ENCODE results near the gene LAMB1.

Gene LAMB1

DNA sequence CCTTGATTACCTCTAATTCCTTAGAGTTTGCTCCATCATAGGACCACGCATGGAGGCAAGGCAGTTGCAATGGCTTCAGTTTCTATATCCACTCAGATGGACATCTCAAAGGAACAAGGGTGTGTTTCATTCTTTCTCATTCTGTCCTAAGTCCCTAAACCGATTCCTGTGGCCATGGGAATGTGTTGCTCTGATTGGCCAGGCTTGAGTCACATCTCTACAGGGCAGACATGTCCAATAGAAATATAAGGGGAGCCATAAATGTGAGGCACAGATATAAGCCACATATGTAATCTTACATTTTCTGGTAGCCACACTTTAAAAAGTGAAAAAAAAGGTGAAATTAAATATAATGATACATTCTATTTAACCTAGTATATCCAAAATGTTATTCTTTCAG lies 128.8 kb downstream of the LAMB1 start:
- DNase-seq: no peak
